ENCODE data around the gene ALDH1L1.

DNA sequence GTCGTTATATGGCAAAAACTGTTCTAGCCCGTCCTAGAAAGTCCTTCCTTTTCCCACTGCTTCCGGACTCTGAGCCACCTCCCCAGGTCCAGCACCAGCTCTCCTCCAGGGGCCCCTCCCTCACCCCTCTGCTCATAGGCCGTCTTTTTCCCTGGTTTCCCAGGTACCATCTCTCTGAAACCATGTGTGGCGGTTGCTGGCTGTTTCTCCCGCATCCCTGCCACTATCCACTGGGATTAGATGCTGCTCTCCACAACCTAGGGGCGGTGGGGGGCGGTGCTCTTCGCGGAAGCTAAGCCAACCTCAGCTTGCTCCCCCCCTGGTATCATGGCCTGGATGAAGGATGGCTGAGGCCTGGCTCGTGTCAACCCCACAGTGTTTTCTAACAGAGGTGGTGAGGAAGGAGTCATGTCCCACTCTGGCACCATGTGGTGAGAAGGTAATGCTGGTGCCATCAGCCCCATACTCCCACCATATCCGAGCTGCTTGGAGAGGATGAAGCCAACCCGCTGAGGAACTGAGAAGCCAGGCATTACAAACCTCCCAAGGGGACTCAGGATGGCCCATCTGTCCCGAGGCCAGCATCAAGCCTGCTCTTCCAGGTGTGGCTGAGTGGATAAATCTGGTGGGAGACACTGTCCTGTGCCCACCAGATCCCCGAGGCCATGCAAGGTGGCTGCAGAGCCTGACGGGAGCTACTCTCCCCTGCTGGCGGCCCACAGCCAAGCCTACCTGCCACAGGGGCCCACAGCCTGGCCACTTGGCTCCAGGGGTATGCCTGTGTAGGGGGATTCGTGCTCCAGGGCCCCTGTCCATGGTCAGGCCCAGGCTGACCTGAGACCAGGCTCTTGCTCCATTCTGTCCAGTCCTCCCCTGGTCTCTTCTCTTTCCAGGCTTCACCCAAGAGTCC, 68.6 kb downstream of the ALDH1L1 start:
- TF ChIP-seq EZH2phosphoT487 (IDR thresholded peaks at IDR 0.05; ENCODE audit: borderline replicate concordance, low read length) (no peak), CTCF (conservative IDR thresholded peaks at IDR 0.05; ENCODE audit: low read depth, low read length) (no peak)

All from PC-3 (cell line).